Sigmoid colon (tissue), 7 donors: ENCODE data around the gene CAPN15. TPM values are rescaled to one million over a fixed set of nuclear protein-coding genes. Genes with fewer than 3 reads are reported as not detected.

Source experiments
- DNase-seq: peaks from one replicate; pipeline ENCODE4 v3.0.0-alpha.2; 2019
- H3K27ac ChIP-seq, 4 donors: fragments of 200-600 bp; sonication (generic); one replicate each; pipeline ENCODE4 v1.5.1; 2016 to 2019; ENCODE audit warnings: mild to moderate bottlenecking in 1 of 4
- H3K27me3 ChIP-seq, 3 donors: fragments of 200-600 bp; sonication (generic); one replicate each; pipeline ENCODE4 v1.5.1; 2019; ENCODE audit warnings: mild to moderate bottlenecking in 1 of 3
- H3K36me3 ChIP-seq, 4 donors: fragments of 200-600 bp; sonication (generic); one replicate each; pipeline ENCODE4 v1.5.1; 2016 to 2019
- H3K4me1 ChIP-seq, 4 donors: fragments of 200-600 bp; sonication (generic); one replicate each; pipeline ENCODE4 v1.5.1; 2017 to 2019
- H3K4me3 ChIP-seq, 4 donors: fragments of 200-600 bp; sonication (generic); one replicate each; pipeline ENCODE4 v1.5.1; 2017 to 2019; ENCODE audit warnings: mild to moderate bottlenecking in 2 of 4, moderate library complexity in 1 of 4
- H3K9me3 ChIP-seq, 4 donors: fragments of 200-600 bp in 3 of 4; sonication (generic) in 3 of 4; one replicate each; pipeline versions ENCODE4 v1.5.1 to v1.6.1; 2013 to 2019
- CTCF ChIP-seq, 4 experiments: fragments of 450-650 bp in 3 of 4; fragments of 200-600 bp in 1 of 4; IDR thresholded peaks; one replicate each; pipeline ENCODE4 v1.5.1; 2016 to 2019; ENCODE audit warnings: antibody characterized with exemption in 4 of 4, mild to moderate bottlenecking in 3 of 4, moderate library complexity in 2 of 4
- EP300 ChIP-seq, 4 donors: sonication (generic); formaldehyde crosslinking; IDR thresholded peaks; one replicate each; pipeline ENCODE4 v1.6.1; 2017; ENCODE audit warnings: antibody characterized with exemption in 4 of 4
- POLR2A ChIP-seq, 2 donors: fragments of 450-650 bp; IDR thresholded peaks; one replicate each; pipeline ENCODE4 v1.6.1; 2016; ENCODE audit warnings: antibody characterized with exemption in 2 of 2, mild to moderate bottlenecking in 2 of 2, moderate library complexity in 2 of 2
- POLR2AphosphoS5 ChIP-seq, 4 donors: sonication (generic); formaldehyde crosslinking; IDR thresholded peaks; one replicate each; pipeline ENCODE4 v1.6.1; 2017; ENCODE audit warnings: antibody characterized with exemption in 4 of 4
- WGBS, 2 donors: extraction: QIAGEN DNeasy Blood & Tissue Kit; methylation state at CpG; one replicate each; pipeline ENCODE4 v1.1.7; 2013; 5-methylcytosine and 5-hydroxymethylcytosine counted together
- intact Hi-C: fragments of 100-400 bp; cut with DNase I; formaldehyde crosslinking; loops from one replicate; pipeline ENCODE4 v1.15.1; 2023
- polyA plus RNA-seq, 3 donors: library from polyadenylated mRNA; stranded (reverse); fragments of 200-250 nt; gene quantifications; one replicate each; pipeline ENCODE4 v1.2.3, GENCODE V29; 2013
- total RNA-seq, 4 donors: library from RNA; depleted of rRNA; stranded (reverse); fragments of >200 nt; gene quantifications; one replicate each; pipeline ENCODE4 v1.1.0, GENCODE V29; 2016
- donor health status: healthy with polysubstance abuse.
- donor health status: Bipolar disorder and iron deficiency.
- donor health status: healthy.

Gene CAPN15
- total and polyA plus RNA-seq, 7 donors: 10.3 to 85.8 (median 24.4) TPM

GRCh38 chr16:549544-550263 lies 22.2 kb downstream of the CAPN15 start:
- no peak overlapping the region for H3K4me3 ChIP-seq
- intact Hi-C loops: no loop called here
- TF ChIP-seq EP300 (IDR thresholded peaks at IDR 0.05) (no peak), POLR2AphosphoS5 (IDR thresholded peaks at IDR 0.05) (no peak), POLR2A (IDR thresholded peaks at IDR 0.05) (no peak), CTCF (IDR thresholded peaks at IDR 0.05) (no peak)
- no peaks in the 10 kb centered on the region for H3K27me3 ChIP-seq
- no peak for DNase-seq
- 93 to 96% methylated on average over 54 of the region's 54 CpGs for WGBS, 2 donors
- peaks cover 0 to 56% (median 19%) of the 10 kb centered on the region in 4 donors for H3K36me3 ChIP-seq
- peaks cover 0 to 5% (median 2%) of the 10 kb centered on the region in 4 donors for H3K4me1 ChIP-seq
- H3K9me3 ChIP-seq: no peaks in the 10 kb centered on the region
- H3K27ac ChIP-seq: no peak overlapping the region

GRCh38 chr16:551210-551609 lies 23.7 kb downstream of the CAPN15 start:
- Histone ChIP-seq H3K4me3 (no peak overlapping the region), H3K27ac (no peak overlapping the region), H3K9me3 (no peaks in the 10 kb centered on the region), H3K4me1 (peaks cover 0 to 5% (median 2%) of the 10 kb centered on the region in 4 donors), H3K27me3 (no peaks in the 10 kb centered on the region), H3K36me3 (peaks cover 0 to 56% (median 19%) of the 10 kb centered on the region in 4 donors)
- no peak for DNase-seq
- TF ChIP-seq POLR2A (IDR thresholded peaks at IDR 0.05) (no peak), CTCF (IDR thresholded peaks at IDR 0.05) (no peak), POLR2AphosphoS5 (IDR thresholded peaks at IDR 0.05) (no peak), EP300 (IDR thresholded peaks at IDR 0.05) (no peak)
- intact Hi-C loops: no loop called here
- 97 to 98% methylated on average over 28 of the region's 28 CpGs for WGBS, 2 donors

- H3K27me3 ChIP-seq: no peaks in the 10 kb centered on the region
- WGBS, 2 donors: 96 to 97% methylated on average over 35 of the region's 35 CpGs
- H3K9me3 ChIP-seq: no peaks in the 10 kb centered on the region
- intact Hi-C loops: no loop called here
- H3K36me3 ChIP-seq: peaks cover 0 to 56% (median 19%) of the 10 kb centered on the region in 4 donors
- H3K4me1 ChIP-seq: peaks cover 0 to 4% (median 2%) of the 10 kb centered on the region in 4 donors
- TF ChIP-seq EP300 (IDR thresholded peaks at IDR 0.05) (no peak), POLR2A (IDR thresholded peaks at IDR 0.05) (no peak), POLR2AphosphoS5 (IDR thresholded peaks at IDR 0.05) (no peak), CTCF (IDR thresholded peaks at IDR 0.05) (no peak)
- H3K4me3 ChIP-seq: no peak overlapping the region
- H3K27ac ChIP-seq: no peak overlapping the region
- DNase-seq: no peak
These were observed 24.7 kb downstream of the CAPN15 start for GRCh38 chr16:552171-552570.

- TF ChIP-seq EP300 (IDR thresholded peaks at IDR 0.05): no peak
- no peak for TF ChIP-seq CTCF (IDR thresholded peaks at IDR 0.05)
- no peak for TF ChIP-seq POLR2A (IDR thresholded peaks at IDR 0.05)
- no peak for TF ChIP-seq POLR2AphosphoS5 (IDR thresholded peaks at IDR 0.05)
- intact Hi-C loops: no loop called here
- H3K4me3 ChIP-seq: no peak overlapping the region
- peaks cover 0 to 40% (median 18%) of the 10 kb centered on the region in 4 donors for H3K36me3 ChIP-seq
- H3K9me3 ChIP-seq: no peaks in the 10 kb centered on the region
- no peak overlapping the region for H3K27ac ChIP-seq
- no peak for DNase-seq
- 92 to 94% methylated on average over 33 of the region's 33 CpGs for WGBS, 2 donors
- no peaks in the 10 kb centered on the region for H3K4me1 ChIP-seq
- H3K27me3 ChIP-seq: peaks cover 0 to 10% (median 9%) of the 10 kb centered on the region in 3 donors
These were observed 26.2 kb downstream of the CAPN15 start for GRCh38 chr16:553601-554296.
